Endothelial cell of umbilical vein (primary cell): Measurements from ENCODE around the gene STK11IP.

ENCODE experiments used
- CTCF ChIP-seq, 2 donors: IDR thresholded peaks; 1 replicate in 1 of 2; 2 replicates in 1 of 2; pipeline ENCODE4 v1.5.1; 2011; ENCODE audit warnings: low read length in 2 of 2, mild to moderate bottlenecking in 2 of 2, moderate library complexity in 2 of 2, control low read depth in 1 of 2, inconsistent platforms in 1 of 2, low read depth in 1 of 2; ENCODE audit not compliant: insufficient read depth in 1 of 2; ENCODE audit errors: extremely low read depth in 1 of 2
- EZH2 ChIP-seq: IDR thresholded peaks from 2 replicates; pipeline ENCODE4 v1.6.1; 2012; ENCODE audit warnings: borderline replicate concordance, low read depth, mild to moderate bottlenecking, moderate library complexity, low read length, inconsistent platforms; ENCODE audit not compliant: severe bottlenecking
- POLR2A ChIP-seq: IDR thresholded peaks from 2 replicates; pipeline ENCODE4 v1.6.1; 2012; ENCODE audit warnings: low read depth, mild to moderate bottlenecking, control low read depth, low read length
- POLR2AphosphoS5 ChIP-seq: IDR thresholded peaks from 2 replicates; pipeline ENCODE4 v1.6.1; 2012; ENCODE audit warnings: low read depth, mild to moderate bottlenecking, control low read depth, low read length, moderate library complexity; ENCODE audit not compliant: insufficient read depth

- TF ChIP-seq CTCF (IDR thresholded peaks at IDR 0.05; ENCODE audit: extremely low read depth in 1 of 2, insufficient read depth in 1 of 2, low read depth in 1 of 2, low read length in 2 of 2) = no peak
- no peak for TF ChIP-seq EZH2
- no peak for TF ChIP-seq POLR2A
- no peak for TF ChIP-seq POLR2AphosphoS5
Measured at GRCh38 chr2:219634951-219635751, 37.5 kb downstream of the STK11IP start.
